Large intestine (tissue), 3 donors: ENCODE data around the gene DNAAF9. TPM values are rescaled to one million over a fixed set of nuclear protein-coding genes. Genes with fewer than 3 reads are reported as not detected.

ENCODE experiments used
- DNase-seq, 2 donors: peaks; one replicate each; pipeline versions ENCODE4 v3.0.0 to v3.0.0-alpha.2; 2013
- H3K27ac ChIP-seq: one replicate; pipeline ENCODE4 v1.5.1; 2013; ENCODE audit warnings: low read length
- H3K27me3 ChIP-seq: 2 replicates; pipeline ENCODE4 v1.6.1; 2013; ENCODE audit warnings: low read length; ENCODE audit not compliant: control insufficient read depth, insufficient read depth
- H3K36me3 ChIP-seq: 2 replicates; pipeline ENCODE4 v1.6.1; 2013; ENCODE audit warnings: low read length; ENCODE audit not compliant: control insufficient read depth, insufficient read depth
- H3K4me1 ChIP-seq: one replicate; pipeline ENCODE4 v1.6.1; 2013; ENCODE audit warnings: low read length; ENCODE audit not compliant: control insufficient read depth, insufficient read depth
- H3K4me3 ChIP-seq: one replicate; pipeline ENCODE4 v1.5.1; 2013; ENCODE audit warnings: low read length
- H3K9me3 ChIP-seq: one replicate; pipeline ENCODE4 v1.6.1; 2013; ENCODE audit warnings: mild to moderate bottlenecking, low read depth, low read length, moderate library complexity; ENCODE audit not compliant: control insufficient read depth
- WGBS: methylation state at CpG from one replicate; pipeline ENCODE4 v1.1.5; 2013; ENCODE audit warnings: low lambda C conversion rate; ENCODE audit not compliant: insufficient coverage; 5-methylcytosine and 5-hydroxymethylcytosine counted together
- polyA plus RNA-seq: library from polyadenylated mRNA; unstranded; fragments of 120-200 nt; gene quantifications from one replicate; pipeline ENCODE4 v1.2.1, GENCODE V29; 2013

Gene DNAAF9
- polyA plus RNA-seq, 1 donor = 12.9 TPM

GRCh38 chr20:3374296-3374695 lies 33.2 kb downstream of the DNAAF9 start:
- DNase-seq = no peak
- Histone ChIP-seq H3K36me3 (peaks cover 57% of the 10 kb centered on the region), H3K9me3 (no peaks in the 10 kb centered on the region), H3K4me1 (no peaks in the 10 kb centered on the region), H3K27me3 (no peaks in the 10 kb centered on the region), H3K27ac (no peak overlapping the region), H3K4me3 (no peak overlapping the region)

DNA sequence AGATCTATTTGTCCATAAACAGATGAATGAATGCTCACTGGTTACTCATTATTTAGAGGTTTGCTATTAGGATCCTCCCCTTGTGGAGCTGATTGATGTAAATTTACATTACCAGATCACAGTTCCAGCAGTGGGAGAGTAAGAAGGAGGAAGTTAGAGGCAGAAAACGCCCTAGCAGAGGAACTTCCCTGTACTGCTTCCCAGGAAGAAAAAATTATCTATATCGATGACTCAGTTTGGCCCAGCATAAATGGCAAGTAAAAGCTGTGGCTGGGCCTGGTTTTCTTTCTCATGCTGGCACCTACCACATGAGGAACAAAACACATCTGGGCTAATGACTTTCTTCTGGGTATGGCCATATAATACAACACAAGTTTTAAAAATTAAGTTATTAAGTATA lies 35.7 kb downstream of the DNAAF9 start:
- Histone ChIP-seq H3K4me1 (no peaks in the 10 kb centered on the region), H3K27me3 (no peaks in the 10 kb centered on the region), H3K36me3 (peaks cover 51% of the 10 kb centered on the region), H3K4me3 (no peak overlapping the region), H3K27ac (no peak overlapping the region), H3K9me3 (no peaks in the 10 kb centered on the region)
- WGBS = no CpG with 5 or more reads among the region's 2 CpGs
- no peak for DNase-seq

- Histone ChIP-seq H3K4me3 (no peak overlapping the region), H3K27me3 (no peaks in the 10 kb centered on the region), H3K4me1 (no peaks in the 10 kb centered on the region), H3K27ac (no peak overlapping the region), H3K36me3 (peaks cover 24% of the 10 kb centered on the region), H3K9me3 (no peaks in the 10 kb centered on the region)
- WGBS = 100% methylated on average over 1 of the region's 3 CpGs
- DNase-seq = no peak
Observed at GRCh38 chr20:3367089-3367488, 40.4 kb downstream of the DNAAF9 start.

DNA sequence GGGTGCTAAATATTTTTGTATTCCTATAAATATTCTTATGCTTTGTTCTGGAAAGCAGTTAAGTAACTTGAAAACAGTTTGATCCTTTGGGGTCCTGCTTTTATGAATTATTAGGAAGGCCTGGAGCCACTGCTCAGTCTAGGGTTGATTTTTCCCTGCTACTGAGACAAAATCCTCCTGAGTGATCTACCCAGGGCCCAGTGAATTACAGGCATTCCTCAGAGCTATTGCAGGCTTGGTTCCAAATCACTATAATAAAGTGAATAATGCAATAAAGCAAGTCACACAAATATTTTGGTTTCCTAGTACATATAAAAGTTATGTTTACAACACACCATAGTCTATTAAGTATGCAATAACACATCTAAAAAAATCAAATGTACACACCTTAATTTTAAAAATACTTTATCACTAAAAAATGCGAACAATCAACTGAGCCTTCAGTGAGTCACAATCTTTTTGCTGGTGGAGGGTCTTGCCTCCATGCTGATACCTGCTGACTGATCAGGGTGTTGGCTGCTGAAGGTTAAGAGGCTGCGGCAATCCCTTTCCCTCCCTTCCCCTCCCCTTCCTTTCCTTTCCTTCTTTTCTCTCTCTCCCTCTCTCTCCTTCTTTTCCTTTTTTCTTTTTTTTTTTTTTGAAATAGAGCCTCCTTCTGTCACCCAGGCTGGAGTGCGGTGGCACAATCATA lies 43.0 kb downstream of the DNAAF9 start:
- Histone ChIP-seq H3K27me3 (no peaks in the 10 kb centered on the region), H3K27ac (no peak overlapping the region), H3K4me3 (no peak overlapping the region), H3K9me3 (no peaks in the 10 kb centered on the region), H3K36me3 (peaks cover 17% of the 10 kb centered on the region), H3K4me1 (no peaks in the 10 kb centered on the region)
- no peak for DNase-seq
- WGBS = 100% methylated on average over 1 of the region's 3 CpGs

DNA sequence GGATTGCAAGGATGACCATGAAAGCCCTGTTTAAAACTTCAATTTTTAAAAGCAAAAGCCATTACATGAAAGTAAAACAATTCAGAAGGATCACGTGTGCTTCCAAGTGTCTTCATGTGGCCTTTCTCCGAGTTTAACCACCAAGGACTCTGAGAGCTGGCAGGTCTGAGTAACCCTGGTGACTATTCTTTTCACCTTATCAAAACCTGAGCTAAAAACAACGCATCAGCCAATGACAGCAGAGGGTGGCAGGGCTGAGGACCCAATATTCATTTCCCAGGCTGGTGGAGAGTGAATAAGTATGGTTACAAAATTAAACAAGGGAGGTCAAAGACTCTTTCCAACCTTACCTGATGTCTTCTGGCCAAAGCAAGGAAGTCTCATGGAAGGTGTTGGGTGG lies 46.7 kb downstream of the DNAAF9 start:
- Histone ChIP-seq H3K27me3 (no peaks in the 10 kb centered on the region), H3K36me3 (peaks cover 7% of the 10 kb centered on the region), H3K27ac (no peak overlapping the region), H3K4me1 (peaks cover 5% of the 10 kb centered on the region), H3K9me3 (no peaks in the 10 kb centered on the region), H3K4me3 (no peak overlapping the region)
- DNase-seq = no peak
- no CpG with 5 or more reads among the region's 3 CpGs for WGBS

DNA sequence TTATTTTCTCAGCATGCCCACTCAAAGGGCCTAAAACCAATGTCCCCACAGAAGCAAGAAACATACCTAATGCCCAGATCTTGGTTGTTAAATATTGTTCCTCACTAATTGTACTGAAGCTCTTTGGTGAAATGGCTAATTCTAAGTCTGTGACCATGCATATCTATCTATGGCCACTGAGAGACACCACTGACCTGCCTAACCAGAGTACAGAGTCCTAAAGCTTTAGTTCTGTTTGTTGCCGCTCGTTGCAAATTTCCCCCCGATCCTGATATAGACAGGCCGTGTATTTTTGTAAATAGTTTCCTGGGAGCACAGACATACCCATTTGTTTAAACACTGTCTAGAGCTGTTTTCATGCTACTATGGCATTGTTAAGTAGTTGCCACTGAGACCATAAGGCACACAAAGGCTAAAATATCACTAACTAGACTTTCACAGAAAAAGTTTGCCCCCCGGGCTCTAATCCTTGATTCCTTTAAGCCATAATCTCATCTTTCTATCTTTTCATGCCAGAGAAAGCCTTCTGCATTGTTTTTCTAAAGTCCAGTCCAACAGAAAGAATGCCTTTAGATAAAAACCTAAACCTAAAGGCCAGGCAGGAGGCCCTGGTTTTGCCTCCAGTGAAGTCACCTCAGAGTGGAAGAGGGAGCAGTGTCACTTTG lies 48.7 kb downstream of the DNAAF9 start:
- H3K36me3 ChIP-seq = peaks cover 15% of the 10 kb centered on the region
- H3K27me3 ChIP-seq = no peaks in the 10 kb centered on the region
- H3K4me3 ChIP-seq = no peak overlapping the region
- H3K27ac ChIP-seq = no peak overlapping the region
- peak in 1 of 2 donors; percentile 11 for DNase-seq
- WGBS = no CpG with 5 or more reads among the region's 5 CpGs
- H3K9me3 ChIP-seq = no peaks in the 10 kb centered on the region
- H3K4me1 ChIP-seq = peaks cover 5% of the 10 kb centered on the region

Other genes starting within 250 kb of the DNAAF9 start
- gene FASTKD5, start 247.8 kb downstream of the DNAAF9 start, polyA plus RNA-seq = 16.4 TPM
- gene UBOX5, start 247.8 kb downstream of the DNAAF9 start, polyA plus RNA-seq = 5.5 TPM
- gene LZTS3, start 234.1 kb downstream of the DNAAF9 start, polyA plus RNA-seq = 17.1 TPM
- 77.0 TPM for gene DDRGK1, start 203.0 kb downstream of the DNAAF9 start, polyA plus RNA-seq
- 64.6 TPM for gene ITPA, start 198.2 kb downstream of the DNAAF9 start, polyA plus RNA-seq
- gene SLC4A11, start 168.5 kb downstream of the DNAAF9 start, polyA plus RNA-seq = 0.36 TPM
- gene ATRN, start 63.3 kb upstream of the DNAAF9 start, polyA plus RNA-seq = 89.2 TPM